Amygdala (tissue), 56 donors: ENCODE data around the gene OSBPL6.
"Not testable (repeated sequence)": the region's sequence is repeated elsewhere in the genome, so short reads cannot be mapped to it uniquely, and the experiment has no call there.

Source experiments
- DNase-seq, 56 donors: peaks; one replicate each; lab custom pipeline; 2025; lab: John Stamatoyannopoulos, UW

The OSBPL6 gene

DNA sequence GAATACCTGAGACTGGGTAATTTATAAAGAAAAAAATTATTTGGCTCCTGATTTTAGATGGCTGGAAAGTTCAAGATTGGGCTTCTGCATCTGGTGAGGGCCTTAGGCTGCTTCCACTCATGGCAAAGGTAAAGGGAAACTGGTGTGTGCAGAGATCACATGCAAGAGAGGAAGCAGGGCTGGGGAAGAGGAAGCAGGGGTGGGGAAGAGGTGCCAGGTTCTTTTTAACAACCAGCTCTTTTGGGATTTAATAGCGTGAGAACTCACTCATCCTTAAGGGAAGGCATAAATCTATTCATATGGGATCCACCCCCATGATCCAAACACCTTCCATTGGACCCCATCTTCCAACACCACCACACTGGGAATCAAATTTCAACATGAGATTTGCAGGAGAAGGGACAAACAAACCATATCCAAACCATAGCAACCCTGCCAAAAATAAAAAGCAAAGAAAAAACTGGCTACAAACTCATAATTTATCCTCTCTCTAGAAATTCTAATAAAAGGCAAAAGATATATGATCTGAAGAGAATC lies 226.2 kb downstream of the OSBPL6 start:
- no peak for DNase-seq

DNA sequence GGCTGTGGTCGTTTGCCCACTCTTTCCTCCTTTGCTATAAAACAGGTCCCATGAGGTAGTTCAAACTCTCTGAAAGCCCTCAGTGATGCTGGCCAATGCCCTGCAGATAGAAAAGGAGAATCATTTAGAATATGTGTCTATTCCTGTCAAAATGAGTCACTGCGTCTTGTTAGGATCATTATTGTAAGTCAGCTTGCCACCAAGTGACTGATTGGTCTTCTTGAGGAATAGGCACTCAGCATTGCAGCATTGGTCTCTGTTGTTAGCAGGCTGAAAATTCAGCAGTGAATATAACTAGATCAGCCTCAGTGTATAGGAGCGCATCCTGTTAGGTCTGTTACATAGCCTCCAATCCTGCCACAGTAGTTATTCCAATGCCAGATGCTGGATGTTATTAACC lies 227.8 kb downstream of the OSBPL6 start:
- DNase-seq, result no peak

DNA sequence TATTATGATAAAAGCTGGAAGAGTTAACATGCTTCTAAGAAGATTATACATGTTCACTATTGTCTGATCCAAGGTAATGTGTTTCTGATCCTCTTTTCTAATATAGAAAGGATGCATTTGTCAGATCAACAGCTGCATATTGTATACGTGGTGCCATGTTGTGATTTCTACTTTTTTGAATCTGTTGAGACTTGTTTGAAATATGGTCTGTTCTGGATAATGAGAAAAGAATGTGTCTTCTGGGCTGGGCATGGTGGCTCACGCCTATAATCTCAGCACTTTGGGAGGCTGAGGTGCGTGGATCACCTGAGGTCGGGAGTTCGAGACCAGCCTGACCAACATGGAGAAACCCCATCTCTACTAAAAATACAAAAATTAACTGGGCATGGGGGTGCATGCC lies 229.4 kb downstream of the OSBPL6 start:
- DNase-seq, result not testable (repeated sequence)

DNA sequence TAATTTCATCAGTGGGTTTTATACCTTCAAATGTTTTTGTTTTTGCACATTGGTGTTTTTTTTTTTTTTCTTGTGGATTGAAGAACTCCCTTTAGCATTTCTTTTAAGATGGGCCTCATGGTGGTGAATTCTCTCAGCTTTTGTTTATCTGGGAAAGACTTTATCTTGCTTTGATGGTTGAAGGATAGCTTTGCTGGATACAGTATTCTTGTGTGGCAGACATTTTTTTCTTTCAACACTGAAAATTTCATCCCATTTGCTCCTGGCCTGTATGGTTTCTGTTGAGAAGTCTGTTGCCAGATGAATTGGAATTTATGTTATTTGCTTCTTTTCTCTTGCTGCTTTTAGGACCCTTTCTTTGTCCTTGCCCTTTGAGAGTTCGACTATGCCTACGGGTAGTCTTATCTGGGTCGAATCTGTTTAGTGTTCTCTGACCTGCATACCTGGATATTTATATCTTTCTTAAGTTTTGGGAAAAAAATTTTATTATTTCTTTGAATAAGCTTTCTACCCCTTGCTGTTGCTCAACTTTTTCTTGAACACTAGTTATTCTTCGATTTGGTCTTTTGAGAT lies 231.0 kb downstream of the OSBPL6 start:
- DNase-seq, result no peak

DNA sequence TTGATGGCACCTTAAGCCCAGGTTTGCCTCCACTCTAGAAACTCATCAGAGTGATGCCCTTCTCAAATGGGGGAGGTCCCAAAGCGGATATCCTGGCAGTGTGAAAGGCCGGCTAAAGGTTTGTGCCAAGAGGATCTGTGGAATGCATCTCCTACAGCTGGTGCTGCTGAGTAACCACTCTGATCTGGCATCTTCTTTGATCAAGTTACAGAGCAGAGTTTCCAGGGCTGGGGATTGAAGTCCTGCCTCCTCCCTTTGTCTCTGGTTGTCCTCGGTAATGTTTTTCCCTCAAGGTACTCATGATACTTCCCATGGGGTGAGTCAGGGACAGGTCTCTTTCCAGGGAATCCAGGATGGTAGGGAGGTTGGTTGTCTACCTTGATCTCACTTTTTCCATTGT lies 232.1 kb downstream of the OSBPL6 start:
- DNase-seq, result no peak

DNA sequence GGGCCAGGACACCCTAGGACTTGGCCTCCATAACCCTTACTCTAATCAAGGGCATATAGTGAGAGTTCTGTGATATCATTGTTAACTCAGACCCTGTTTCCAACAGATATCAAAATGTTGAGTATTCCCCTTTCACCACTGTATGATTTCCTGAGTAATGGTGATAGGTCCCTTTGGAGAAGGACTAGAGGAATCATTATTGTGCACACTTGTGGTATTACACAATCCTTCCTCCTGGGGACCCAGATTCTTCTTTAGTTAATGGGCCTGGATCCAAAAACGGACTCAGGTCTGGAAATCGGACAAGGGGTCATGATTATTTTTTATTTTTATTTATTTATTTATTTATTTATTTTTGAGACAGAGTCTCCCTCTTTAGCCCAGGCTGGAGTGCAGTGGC lies 233.1 kb downstream of the OSBPL6 start:
- no peak for DNase-seq

DNA sequence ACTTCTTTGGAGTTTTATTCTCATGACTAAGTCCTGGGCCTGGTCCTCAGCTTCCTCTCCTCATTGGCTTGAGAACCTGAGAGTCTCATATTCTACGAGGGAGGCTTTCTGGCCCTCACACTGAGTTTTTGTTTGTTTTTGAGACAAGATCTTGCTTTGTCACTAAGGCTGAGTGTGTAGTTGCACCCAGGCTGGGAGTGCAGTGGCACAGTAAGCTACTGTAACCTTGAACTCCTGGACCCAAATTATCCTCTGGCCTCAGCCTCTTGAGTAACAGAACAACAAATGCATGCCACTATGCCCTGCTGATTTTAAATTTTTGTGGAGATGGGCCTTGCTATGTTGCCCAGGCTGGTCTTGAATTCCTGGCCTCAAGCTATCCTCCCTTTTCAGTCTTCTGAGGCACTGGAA lies 234.1 kb downstream of the OSBPL6 start:
- no peak for DNase-seq

DNA sequence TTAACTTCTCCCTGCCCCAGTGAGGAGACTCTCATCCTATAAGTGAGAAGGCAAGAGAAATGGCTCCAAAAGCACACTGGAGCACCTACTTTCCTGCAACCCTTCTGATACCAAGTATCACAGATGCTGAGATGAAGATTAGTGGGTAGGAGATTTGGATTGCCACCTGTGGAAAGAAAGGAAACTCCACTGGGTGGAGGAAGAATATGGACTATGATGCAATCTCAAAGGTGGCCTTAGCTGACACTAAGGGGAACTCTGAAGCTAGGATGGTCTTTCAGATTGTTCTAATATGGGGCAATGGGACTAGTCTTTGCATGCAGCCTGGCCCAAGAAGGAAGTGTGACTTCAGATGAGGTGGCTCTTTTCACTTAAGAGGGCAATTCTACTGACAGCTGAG lies 235.0 kb downstream of the OSBPL6 start:
- DNase-seq, result no peak

DNA sequence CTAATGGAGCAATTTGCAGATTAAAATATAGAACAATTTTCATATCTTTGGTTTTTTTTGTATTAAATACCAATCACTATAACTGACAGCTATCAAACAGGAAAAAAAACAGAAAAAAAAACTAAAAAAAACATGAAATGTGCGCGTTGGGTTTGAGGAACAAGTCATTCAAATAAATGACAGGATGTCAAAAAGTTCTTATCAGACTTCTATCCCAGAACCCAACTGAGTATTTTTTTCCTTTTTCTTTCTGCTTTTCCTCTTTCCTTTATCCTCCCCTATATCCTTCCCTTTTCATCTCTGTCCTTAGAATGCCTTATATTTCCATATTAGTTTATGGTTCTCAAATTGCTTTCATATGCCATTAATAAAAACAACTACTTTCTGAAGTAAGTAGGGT lies 242.3 kb downstream of the OSBPL6 start:
- no peak for DNase-seq

DNA sequence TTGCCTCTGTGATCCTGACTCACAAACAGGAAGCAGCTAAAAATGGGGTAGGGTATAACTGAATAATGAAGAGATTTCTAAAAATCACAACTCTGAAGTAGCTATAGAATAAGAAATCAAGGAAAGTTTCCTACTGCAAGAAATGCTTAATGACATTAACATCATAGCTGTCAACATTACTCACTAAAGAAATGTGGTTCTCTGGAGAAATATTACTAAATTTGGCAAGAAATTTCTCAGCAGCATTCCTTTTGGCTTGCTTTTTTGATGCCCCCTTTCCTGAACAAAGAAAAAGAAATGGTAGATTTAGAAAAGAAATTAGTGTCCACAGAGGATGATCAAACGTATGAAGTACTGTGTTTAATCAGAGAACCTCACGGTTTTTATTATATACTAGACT lies 247.1 kb downstream of the OSBPL6 start:
- no peak for DNase-seq

DNA sequence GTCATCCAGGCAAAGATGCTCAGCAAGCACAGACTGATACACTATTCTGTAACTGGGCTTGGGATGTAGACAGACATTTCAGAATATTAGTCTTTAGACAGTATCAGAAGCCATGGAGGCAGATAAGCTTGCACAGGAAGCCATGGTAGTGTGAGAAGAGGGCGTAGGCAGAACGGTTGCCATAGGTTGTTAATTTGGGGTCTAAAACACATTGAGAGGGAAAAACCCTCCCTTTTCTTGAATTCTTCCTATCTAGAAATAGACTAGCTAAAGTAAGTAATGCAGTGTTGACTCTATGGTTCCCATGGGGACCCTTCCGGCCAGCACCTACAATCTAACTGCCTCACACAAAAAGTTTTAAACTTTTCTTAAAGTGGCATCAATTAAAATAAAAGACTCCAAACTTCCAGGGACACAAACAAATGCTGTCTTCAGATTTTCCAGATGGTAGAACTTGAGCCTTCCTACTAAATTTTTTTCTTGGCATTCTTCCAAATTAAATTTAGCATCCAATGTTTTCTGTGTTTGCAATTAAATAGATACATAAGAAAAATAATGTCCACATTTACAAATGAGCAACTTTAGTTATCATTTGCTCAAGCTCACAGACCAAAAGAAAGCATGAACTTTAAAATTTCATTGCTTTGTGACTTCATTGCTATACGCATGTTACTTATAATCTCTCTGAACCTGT lies 254.8 kb downstream of the OSBPL6 start:
- no peak for DNase-seq

DNA sequence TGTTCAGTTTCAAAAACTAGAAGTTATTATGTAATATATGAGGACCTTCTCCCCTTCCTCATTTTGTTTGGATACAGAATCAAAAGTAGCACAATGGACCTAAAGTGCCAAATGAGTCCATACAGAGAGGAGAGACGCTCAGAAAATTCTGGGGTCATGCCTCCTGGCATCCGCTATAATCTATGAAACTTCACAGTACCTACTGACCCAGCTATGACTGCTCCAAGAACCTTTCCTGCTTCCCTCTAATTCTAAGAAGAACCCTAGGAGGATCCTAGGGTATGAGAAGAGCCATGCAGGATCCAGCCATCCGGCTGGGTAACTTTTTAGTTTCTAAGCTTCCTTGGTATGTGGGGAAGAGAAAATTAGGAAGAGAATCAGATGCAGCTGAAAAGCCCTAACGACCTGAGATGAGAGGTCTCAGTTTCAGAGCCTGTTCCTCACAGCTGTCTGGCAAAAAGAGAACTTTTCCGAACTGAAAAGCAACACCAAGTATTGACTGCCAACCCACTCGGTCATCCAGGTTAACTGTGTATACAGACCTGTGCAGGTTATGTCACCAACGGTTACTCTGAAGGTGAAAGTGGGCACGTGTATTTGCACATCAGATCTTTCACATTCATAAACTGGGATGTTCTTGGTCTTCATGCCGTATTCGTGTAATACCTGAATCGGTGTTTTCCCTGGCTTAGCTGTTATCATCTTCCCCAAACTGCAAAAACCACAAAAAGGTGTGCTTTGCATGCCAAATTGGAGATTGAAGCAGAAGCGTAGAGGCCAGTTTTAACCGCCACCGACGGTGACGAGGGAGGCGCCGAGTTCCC lies 255.6 kb downstream of the OSBPL6 start:
- peak in 3 of 56 donors; percentile 26 to 74 (median 57) for DNase-seq

DNA sequence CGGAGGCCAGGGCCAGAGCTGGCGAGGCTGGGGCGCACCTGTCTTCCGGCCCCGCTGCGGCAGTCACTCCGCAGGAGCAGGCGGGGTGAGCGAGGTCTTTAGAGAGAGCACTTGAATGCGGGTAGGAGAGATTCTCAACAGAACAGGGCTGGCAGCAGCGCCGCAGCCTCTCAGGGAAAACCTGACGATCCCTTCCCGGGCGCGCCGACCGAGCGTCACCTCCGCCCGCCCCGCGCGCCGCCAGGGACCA lies 256.1 kb downstream of the OSBPL6 start:
- DNase-seq, result peak in 7 of 56 donors; percentile 33 to 78 (median 64)

DNA sequence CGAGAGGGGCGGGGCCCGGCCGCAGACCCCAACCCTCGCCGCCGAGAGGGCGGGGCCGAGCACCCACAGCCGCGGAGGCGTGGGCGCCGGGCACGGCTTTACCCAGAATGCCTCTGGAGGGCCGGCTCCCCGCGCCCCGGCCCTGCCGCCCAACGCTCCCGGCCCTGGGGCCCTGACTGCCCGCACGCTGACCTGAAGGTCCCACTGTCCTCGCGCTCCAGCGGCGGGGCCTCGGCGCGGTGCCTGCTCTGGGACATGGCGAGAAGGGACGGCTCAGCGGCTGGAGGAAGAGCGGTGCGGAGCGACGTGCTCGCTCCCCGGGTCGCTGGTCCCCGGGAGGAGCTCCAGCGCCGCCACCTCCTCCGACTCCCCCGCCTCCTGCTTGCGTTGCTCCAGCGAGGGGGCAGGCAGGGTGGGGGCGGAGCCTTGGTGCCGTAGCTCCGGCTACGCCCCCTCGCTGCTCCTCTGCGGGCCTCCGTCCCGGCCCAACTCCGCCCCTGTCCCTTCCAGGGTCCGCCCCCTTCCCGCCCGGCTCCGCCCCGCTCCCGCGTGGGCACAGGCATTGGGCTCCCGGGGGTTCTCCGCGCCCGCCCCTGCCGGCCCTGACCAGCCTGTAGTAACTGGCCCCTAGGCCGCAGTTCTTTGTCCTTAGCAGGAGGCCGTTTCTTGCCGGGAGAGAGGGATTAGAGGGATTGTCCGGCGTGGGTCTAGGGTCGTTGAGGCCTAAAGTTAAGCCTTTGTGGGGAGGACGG lies 256.6 kb downstream of the OSBPL6 start, which contains the start of the genes PJVK and PRKRA:
Gene PJVK, plus strand, starts transcription at position 605 of the 752 bp plus-strand sequence. CDS start 2,032 bp downstream, outside the sequence.
Gene PRKRA, minus strand, starts transcription at position 402 of the 752 bp plus-strand sequence. Its CDS starts 145 bp downstream, at position 257.
- peak; percentile 75 to 99 (median 96) for DNase-seq

DNA sequence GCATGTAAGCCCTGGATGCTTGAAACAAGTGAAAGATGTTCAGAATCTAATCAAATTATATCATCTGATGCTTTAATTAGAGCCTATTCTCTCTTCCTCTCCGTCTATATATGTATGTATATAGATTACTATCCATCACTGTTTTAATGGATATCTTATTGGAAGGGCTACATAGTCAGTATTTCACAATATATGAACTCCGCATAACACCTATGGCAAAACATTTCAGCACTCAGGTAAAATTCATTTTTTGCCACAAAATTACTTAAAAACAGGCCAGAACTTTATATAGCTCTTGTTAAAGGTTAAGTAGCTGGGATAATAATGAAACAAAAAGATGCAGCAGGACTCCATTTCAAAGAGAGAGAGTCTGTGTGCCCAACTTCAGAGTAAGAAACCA lies 258.0 kb downstream of the OSBPL6 start:
- DNase-seq, result no peak
